HG03095 (cell line): Measurements from ENCODE around the gene BMAL1.
A peak's percentile ranks its signal among the peaks of the same experiment; 100 is the strongest.
"Not testable (repeated sequence)": the region's sequence is repeated elsewhere in the genome, so short reads cannot be mapped to it uniquely, and the experiment has no call there.

Experiments used
- ATAC-seq: cut with Tn5 transposase; IDR thresholded peaks from one replicate; pipeline ENCODE4 v1.9.1; 2021; ENCODE audit warnings: moderate library complexity; ENCODE audit not compliant: unreplicated experiment

The BMAL1 gene

DNA sequence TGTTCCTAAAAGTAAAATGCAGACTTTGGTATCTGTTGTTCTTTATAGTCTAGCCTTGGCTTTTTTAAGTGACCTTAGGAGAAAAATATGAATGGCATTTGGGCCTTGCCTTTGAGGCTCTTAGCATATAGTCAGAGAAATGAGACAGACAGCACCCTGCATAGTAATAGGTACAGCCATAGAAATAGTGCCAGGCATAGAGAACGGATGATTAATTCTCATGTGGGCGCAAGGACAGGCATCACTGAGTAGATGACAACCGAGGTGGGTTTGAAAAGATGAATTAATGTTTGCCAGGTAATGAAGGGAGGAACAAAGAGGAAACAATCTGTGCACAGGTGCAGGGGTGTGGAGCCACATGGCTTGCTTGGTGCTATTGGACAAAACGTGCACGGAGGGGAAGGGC is 90.5 kb downstream of the BMAL1 start:
- ATAC-seq, result no peak

DNA sequence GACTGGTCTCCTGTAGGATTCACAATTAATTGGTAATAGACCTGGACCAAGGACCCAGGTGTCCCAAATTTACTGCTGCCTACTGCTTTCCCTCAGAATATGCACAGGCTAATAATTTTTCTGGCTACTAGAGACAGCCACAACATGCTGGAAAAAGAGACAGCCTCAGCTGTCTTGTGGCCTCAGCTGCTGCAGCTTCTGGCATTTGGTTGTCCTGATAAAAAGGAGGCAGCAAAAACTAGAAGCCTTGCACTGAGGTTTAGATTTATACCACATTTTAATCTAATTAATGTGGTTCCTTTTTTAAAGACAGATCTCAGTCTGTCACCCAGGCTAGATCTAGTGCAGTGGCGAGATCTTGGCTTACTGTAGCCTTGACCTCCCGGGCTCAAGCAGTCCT is 95.6 kb downstream of the BMAL1 start:
- ATAC-seq, result no peak

DNA sequence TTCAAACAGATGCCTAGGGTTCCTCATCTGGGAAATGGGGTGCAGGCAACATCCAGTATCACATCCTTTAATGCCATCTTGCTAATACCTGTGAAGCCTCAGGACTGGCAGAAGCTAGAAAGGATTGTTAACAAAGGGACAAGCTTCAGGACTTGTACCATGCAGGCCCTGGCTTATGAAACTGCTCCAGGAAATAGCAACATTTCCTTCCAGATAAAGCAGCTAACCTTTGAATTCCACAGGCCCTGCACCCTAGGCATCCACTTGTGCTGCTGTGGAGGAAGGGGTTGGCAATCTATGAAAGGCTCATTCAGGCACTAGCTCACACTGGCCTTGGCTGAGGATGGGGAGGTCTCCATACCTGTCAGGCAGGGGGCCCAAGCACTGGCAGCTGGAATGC is 98.2 kb downstream of the BMAL1 start:
- no peak for ATAC-seq

DNA sequence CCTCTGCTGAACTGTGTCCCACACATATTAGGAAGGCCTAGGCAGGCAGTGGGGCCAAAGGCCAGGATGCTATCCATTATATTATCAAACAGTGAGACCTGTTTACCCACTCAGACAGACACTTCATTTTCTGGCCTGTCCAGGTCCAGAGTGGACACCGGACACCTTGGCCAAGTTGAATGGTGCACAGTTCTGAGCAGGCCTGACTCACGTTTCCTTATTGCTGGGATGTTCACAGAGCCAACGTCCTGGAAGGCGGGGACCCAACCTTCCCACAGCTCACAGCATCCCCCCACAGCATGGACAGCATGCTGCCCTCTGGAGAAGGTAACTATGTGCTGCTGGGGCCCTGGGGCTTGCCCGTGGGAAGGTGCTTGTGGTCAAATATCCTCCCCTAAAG is 98.8 kb downstream of the BMAL1 start:
- ATAC-seq, result no peak

DNA sequence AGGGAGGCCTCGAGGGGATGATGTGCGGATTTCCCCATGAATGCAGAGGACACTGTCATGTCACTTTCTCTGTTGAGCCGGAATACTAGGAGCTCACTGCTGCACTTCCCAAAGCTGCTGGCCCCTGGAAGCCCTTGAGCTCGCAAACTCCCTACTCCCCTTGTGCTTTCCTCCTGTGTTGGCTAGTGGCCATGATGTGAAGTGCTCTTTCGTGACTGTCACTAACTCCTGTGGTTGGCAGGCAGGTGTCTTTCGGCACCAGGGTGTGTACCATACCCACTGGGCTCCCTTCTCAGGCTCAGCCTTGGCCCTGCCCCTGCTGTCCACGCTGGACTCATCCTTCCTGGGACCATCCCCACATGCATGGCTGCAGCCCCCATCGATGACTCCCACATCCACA is 99.2 kb downstream of the BMAL1 start:
- no peak for ATAC-seq

DNA sequence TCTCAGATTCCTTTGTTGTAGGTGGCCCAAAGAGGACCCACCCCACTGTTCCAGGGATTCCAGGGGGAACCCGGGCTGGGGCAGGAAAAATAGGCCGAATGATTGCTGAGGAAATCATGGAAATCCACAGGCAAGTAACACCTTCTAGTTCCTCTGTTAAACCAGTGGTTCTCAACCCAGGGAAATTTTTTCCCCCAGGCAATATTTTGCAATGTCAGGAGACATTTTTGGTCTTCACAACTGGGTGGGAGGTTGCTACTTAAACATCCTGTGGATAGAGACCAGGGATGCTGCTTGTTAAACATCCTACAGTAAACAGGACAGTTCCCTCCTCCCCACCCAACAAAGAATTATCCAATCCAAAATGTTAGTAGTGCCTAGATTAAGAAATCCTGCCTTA is 100.7 kb downstream of the BMAL1 start:
- ATAC-seq, result no peak

DNA sequence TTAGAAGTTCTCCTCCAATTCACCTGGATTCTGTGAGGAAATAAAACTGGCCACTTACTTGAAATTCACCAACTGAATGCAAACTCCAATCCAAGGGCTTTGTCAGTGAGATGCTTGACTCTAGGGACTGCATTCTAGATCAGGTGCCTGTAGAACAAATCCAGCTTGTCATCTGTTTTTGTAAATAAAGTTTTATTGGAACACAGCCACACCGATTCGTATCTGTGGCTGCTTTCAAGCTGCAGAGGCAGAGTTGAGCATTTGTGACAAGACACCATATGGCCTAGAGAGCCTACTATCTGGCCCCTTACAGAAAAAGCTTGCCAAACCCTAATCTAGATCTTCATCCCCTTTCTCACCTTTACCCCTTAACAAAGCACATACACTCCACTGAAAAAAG is 103.1 kb downstream of the BMAL1 start:
- ATAC-seq, result no peak

DNA sequence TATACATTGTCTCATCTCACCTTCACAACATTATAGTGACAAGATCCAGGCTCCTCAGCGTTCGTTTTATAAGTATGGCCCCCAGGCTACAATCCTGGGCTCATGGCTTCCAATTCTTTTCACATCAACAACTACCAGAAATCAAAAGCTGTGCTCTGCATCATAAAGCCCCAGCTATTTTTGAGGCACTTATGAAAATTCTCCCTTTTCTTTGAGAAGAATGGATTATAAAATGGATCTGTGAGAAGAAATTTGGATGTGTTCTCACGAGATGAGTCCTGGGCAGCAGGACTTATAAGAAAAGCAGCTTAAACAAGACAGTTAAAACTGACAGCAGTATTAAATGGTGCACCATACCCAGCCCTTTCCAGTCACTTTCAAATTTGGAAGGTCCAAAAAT is 105.2 kb downstream of the BMAL1 start:
- no peak for ATAC-seq

DNA sequence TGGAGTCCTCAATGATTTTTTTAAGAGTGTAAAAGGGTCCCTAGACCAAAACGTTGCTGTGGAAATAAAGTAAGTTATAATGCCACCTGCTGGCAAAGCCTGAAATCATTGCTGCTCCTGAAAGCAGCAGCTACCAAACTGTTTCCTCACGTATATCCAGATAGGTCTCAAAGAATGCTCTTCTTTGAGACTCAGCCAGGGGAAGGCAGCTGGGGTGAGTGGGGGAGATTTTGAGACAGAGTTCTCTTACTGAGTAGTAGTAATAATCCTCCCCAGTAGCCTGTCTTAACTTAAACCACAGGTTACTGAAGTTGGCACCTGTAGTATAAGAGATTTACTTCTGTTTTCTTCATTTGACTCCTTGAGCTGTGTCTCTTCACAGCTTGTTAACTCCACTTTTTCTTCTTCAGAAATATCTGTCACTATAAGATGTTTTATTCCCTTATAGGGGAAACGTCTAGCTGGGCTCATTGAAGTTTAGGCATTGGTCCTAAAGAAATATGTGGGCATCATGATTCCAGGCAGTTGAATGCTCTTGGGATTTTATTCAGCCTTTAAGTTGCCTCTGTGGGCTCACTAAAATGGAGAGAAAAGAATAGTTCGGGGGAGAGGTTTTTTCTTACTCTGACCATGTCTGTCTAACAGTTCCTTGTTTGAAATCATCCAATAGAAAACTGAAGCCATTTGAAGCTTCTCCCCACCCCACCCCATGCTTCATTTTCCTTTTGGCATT is 107.5 kb downstream of the BMAL1 start:
- peak; percentile 60 for ATAC-seq

DNA sequence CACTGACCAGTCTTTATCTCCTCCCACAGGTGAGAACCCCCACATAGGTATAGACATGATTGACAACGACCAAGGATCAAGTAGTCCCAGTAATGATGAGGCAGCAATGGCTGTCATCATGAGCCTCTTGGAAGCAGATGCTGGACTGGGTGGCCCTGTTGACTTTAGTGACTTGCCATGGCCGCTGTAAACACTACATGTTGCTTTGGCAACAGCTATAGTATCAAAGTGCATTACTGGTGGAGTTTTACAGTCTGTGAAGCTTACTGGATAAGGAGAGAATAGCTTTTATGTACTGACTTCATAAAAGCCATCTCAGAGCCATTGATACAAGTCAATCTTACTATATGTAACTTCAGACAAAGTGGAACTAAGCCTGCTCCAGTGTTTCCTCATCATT is 109.0 kb downstream of the BMAL1 start:
- no peak for ATAC-seq

DNA sequence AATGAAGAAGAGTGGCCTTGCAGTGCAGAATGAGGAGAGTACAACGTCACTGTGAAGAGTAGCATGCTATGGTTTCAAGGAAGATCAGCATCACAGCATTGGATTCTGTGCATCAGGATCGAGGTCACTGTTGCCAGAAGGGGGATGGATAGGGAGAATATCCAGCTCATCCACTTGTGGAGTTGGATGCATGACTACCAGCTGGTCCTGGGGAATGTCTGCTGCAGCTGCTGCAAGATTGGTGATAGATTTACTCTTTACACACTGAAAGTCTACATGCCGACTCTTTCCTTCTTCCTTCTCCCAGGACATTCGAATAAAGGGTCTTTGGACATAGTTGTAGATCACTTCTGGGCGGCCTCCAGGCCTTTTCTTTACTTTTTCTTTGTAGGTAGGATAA is 111.2 kb downstream of the BMAL1 start:
- ATAC-seq, result no peak

DNA sequence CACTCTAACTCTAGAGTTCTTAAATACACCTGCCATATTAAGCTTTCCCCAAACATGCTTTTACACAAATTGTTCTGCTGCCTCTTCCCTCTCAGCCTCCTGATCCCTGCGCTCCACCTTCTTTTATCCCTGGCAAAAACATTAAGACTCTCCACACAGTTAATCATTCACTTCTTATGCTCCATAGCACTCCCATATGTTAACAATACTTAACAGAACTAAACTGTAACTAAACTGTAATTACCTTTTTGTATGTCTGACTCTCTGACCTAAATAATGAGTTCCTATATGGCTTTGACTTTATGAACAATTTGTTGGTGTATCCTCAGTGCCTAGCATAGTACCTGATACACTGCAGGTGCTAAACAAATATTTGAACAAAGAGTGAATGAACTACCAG is 113.6 kb downstream of the BMAL1 start:
- ATAC-seq, result no peak

DNA sequence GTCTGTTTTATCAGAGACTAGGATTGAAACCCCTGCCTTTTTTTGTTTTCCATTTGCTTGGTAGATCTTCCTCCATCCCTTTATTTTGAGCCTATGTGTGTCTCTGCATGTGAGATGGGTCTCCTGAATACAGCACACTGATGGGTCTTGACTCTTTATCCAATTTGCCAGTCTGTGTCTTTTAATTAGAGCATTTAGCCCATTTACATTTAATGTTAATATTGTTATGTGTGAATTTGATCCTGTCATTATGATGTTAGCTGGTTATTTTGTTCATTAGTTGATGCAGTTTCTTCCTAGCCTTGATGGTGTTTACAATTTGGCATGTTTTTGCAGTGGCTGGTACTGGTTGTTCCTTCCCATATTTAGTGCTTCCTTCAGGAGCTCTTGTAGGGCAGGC is 120.7 kb downstream of the BMAL1 start:
- ATAC-seq, result not testable (repeated sequence)

DNA sequence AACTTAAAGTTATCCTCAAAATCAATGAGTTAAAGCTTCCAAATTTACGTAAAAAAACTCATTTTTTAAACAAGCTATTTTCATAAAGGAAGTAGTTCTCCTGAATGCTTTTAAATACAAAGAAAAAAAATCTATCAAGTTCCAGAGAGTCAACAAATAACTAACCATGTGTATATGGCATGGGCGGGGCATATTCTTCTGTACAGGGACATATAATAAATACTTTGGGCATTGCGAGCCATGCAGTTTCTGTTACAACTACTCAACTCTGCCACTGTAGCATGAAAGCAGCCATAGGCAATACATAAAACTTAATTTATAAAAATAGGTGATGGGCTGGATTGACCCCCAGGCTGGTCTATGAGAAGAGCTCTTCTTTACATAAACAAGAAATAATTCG is 127.6 kb downstream of the BMAL1 start:
- no peak for ATAC-seq

DNA sequence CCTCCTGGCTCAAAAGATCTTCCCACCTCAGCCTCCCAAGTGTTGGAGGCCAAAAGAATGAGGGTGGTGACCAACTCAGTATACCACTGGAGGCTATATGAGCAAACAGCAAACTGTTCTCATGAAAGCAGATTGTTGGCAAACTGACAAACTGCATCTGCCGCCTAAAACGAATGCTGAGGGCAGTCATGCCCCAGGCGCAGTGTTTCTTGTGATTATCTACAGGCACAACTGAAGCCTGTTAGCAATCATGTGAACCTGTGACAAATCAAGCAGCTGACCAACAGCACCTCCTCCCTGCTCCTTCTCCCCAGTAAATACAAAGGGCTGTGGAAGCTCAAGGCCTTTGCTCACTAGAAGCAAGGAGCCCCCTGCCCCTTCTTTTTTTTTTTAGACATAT is 137.6 kb downstream of the BMAL1 start:
- ATAC-seq, result no peak

DNA sequence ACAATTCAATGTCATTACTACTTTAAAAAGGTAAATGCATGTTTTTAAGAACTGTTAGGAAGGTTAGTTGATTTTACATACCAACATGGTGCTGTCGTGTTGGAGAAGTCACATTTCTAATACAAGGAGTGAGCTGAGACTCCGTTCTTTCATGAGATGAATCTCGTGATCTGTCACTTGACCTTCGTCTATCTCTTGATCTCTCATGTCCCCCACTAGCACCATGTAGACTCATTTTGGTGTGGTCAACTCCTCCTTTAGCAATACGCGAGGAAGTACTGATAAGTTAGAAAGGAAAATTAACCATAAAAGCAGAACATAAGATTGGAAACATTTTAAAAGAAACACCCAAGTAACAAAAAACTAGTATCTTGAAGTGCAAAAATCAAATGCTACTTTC is 144.0 kb downstream of the BMAL1 start:
- no peak for ATAC-seq

DNA sequence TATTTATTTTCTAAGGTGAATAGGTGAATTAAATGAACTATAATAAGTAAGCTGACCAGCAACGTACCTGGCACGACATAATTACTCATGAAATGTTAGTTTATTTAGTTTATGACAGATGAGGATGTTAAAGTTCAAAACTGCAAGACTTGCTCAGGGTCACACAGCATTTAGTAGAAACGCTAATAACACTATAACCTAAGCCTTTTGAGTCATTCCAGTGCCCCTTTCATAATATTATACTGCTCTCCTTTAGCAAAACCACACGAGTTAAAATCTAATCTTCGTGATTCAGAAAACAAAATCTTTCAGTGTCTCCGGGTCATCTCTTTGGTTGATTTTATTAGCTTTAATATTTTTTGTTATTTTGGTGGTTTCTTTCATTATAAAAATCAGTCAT is 145.8 kb downstream of the BMAL1 start:
- no peak for ATAC-seq

DNA sequence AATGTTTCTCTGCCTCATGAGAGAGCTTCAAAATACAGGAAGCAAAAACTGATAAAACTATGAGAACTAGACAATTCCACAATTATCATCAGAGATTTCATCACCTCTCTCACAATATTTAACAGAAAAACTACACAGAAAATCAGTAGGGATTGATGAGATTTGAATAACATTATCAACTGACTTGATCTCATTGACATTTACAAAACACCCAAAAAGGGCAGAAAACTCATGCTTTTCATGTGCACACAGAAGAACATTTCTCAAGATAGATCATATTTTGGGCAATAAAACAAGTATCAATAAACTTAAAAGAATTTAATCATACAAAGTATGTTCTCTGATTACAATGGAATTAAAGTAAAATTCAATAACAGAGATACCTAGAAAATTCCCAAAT is 149.8 kb downstream of the BMAL1 start:
- no peak for ATAC-seq

DNA sequence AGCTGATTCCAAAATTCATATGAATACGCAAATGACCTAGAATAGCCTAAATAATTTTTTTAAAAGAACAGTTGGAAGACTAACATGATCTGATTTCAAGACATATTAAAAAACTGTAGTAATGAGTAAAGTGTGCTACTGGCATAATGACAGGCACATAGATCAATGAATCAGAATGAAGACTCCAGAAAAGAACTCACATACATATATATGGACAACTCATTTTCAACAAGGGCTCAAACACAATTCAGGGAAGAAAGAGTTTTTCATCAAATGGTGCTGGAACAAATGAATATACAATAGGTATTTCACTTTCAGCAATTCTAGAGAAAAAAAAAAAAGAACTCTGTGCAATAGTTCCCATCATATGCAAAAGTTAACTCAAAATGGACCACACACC is 151.7 kb downstream of the BMAL1 start:
- ATAC-seq, result no peak

DNA sequence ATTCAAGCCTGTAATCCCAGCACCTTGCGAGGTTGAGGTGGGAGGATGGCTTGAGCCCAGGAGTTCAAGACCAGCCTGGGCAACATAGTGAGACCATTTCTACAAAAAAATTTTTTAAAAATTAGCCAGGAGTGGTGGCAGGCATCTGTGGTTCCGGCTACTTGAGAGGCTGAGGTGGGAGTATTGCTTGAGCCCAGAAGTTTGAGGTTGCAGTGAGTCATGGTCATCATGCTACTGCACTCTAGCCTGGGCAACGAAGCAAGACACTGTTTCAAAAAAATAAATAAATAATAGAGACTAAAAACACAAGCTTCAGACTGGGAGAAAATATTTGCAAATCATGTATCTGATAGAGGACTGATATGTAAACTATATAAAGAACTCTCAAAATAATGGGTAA is 152.2 kb downstream of the BMAL1 start:
- no peak for ATAC-seq

DNA sequence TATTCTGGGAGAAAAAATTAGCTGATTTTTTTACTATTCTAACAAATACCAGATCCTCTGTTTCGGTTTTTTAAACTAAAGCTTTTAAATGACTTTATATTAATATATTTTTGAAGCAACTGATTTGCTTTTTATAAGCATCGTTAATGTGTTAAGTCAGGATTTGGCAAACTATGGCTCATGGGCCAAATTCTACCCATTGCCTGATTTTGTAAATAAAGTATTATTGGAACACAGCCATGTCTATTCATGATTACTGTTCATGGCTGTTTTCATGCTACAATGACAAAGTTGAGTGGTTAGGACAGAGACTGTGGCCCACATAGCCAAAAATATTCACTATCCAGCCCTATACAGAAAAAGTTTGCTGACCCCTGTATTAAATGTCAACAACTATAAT is 155.8 kb downstream of the BMAL1 start:
- ATAC-seq, result no peak

DNA sequence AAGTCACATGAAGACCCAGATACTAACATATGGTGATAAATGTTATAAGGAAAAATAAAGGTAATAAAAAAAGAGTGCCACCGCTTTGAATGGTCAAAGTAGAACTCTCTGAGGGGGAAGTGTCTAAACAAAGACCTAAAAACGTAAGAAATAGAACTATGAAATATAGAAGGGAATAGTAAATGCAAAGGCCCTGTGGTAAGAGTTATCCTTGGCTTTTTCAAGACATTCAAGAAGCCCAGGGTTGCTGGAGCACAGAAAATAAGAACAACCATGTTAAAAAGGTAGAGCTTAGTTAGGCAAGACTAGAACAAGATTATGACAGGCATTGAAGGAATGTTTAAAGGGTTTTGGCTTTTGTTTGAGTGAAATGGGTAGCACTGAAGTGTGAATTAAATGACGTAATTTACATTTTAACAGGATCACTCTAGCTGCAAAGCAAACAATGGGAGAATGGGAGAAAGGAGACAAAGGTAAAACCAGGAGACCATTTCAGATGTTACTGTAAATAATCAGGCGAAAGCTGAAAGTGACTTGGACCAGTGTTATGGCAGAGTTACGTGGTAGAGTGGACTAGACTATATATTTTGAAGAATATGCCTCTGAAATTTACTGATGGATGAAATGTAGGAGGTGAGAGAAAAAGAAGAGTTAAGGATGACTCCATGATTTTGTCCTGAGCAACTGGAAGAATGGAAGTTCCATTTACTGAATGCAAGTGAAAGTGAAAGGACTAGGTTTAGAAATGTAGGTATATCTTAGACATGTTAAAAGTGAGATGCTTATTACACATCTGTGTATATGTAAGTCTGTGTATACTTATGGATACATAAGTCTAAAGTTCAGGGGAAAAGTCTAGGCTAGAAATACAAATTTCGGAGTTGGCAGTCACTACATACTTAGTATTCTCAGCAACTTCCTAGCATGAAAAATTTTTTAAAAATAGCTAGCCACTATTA is 156.9 kb downstream of the BMAL1 start:
- no peak for ATAC-seq
